SK-N-SH (cell line): ENCODE data around the gene HHIPL1. TPM values are rescaled to one million over a fixed set of nuclear protein-coding genes. Genes with fewer than 3 reads are reported as not detected.

Source experiments
- CTCF ChIA-PET: fragments of 300-600, 350-600 bp; formaldehyde crosslinking; extraction: SDS; loops from one replicate; lab custom pipeline; 2021; lab: Yijun Ruan, JAX
- POLR2A ChIA-PET: fragments of 350-600 bp; sonication (Branson Sonifier 250); formaldehyde crosslinking; extraction: SDS; loops from one replicate; lab custom pipeline; 2020; ENCODE audit warnings: antibody characterized with exemption, inconsistent platforms; lab: Yijun Ruan, JAX
- DNase-seq: peaks from one replicate; pipeline ENCODE4 v3.0.0; 2012
- H2AFZ ChIP-seq: fragments of 200-600 bp; sonication (generic); 2 replicates; pipeline ENCODE4 v1.8.1; 2016; ENCODE audit warnings: antibody characterized with exemption, mild to moderate bottlenecking, low read depth
- H3F3A ChIP-seq: fragments of 200-600 bp; sonication (generic); replicated peaks from 2 replicates; pipeline ENCODE3; 2016; ENCODE audit warnings: antibody characterized with exemption, mild to moderate bottlenecking; ENCODE audit not compliant: insufficient read depth
- H3K27ac ChIP-seq, 2 experiments: fragments of 200-500 bp in 1 of 2; fragments of 200-600 bp in 1 of 2; sonication (Bioruptor generic) in 1 of 2; sonication (generic), shearing (Covaris generic) in 1 of 2; 2 replicates each; pipeline versions ENCODE4 v1.5.1 to v1.6.1; 2014 to 2016; ENCODE audit warnings: low read depth in 2 of 2, inconsistent platforms in 1 of 2, low read length in 1 of 2, mild to moderate bottlenecking in 1 of 2, mixed read lengths in 1 of 2
- H3K27me3 ChIP-seq: fragments of 200-600 bp; sonication (generic), shearing (Covaris generic); 2 replicates; pipeline ENCODE4 v1.6.1; 2016; ENCODE audit warnings: mixed run types; ENCODE audit not compliant: insufficient read depth
- H3K36me3 ChIP-seq, 2 experiments: fragments of 200-500 bp in 1 of 2; fragments of 200-600 bp in 1 of 2; sonication (Bioruptor generic) in 1 of 2; sonication (generic) in 1 of 2; replicated peaks in 1 of 2; 2 replicates each; pipeline versions ENCODE3 to v1.5.1; 2014 to 2016; ENCODE audit warnings: low read length in 1 of 2, mild to moderate bottlenecking in 1 of 2; ENCODE audit not compliant: insufficient read depth in 2 of 2, control insufficient read depth in 1 of 2
- H3K4me1 ChIP-seq, 2 experiments: fragments of 200-500 bp in 1 of 2; fragments of 200-600 bp in 1 of 2; sonication (Bioruptor generic) in 1 of 2; sonication (generic), shearing (Covaris generic) in 1 of 2; 2 replicates each; pipeline versions ENCODE4 v1.5.1 to v1.6.1; 2014 to 2016; ENCODE audit warnings: low read depth in 1 of 2, low read length in 1 of 2, mixed run types in 1 of 2; ENCODE audit not compliant: insufficient read depth in 2 of 2, control insufficient read depth in 1 of 2
- H3K4me2 ChIP-seq: fragments of 200-600 bp; sonication (generic), shearing (Covaris generic); 2 replicates; pipeline ENCODE4 v1.6.1; 2017; ENCODE audit warnings: mixed run types
- H3K4me3 ChIP-seq, 2 experiments: fragments of 200-500 bp in 1 of 2; fragments of 200-600 bp in 1 of 2; sonication (Bioruptor generic) in 1 of 2; sonication (generic), shearing (Covaris generic) in 1 of 2; 2 replicates each; pipeline versions ENCODE4 v1.5.1 to v1.8.1; 2014 to 2016; ENCODE audit warnings: low read depth in 2 of 2, inconsistent platforms in 1 of 2, low read length in 1 of 2, mild to moderate bottlenecking in 1 of 2, mixed read lengths in 1 of 2, moderate library complexity in 1 of 2
- H3K79me2 ChIP-seq: fragments of 200-600 bp; sonication (generic); 2 replicates; pipeline ENCODE4 v1.8.1; 2017; ENCODE audit warnings: mild to moderate bottlenecking; ENCODE audit not compliant: insufficient read depth
- H3K9ac ChIP-seq: fragments of 200-600 bp; sonication (generic); 2 replicates; pipeline ENCODE4 v1.6.1; 2017; ENCODE audit warnings: mixed run types
- H3K9me2 ChIP-seq: fragments of 200-600 bp; sonication (generic); 2 replicates; pipeline ENCODE4 v1.6.1; 2017; ENCODE audit warnings: mixed run types
- H3K9me3 ChIP-seq: fragments of 200-600 bp; sonication (generic); 2 replicates; pipeline ENCODE4 v1.6.1; 2017; ENCODE audit warnings: mixed run types, mild to moderate bottlenecking, moderate library complexity
- H4K20me1 ChIP-seq: fragments of 200-600 bp; sonication (generic); 2 replicates; pipeline ENCODE4 v1.6.1; 2017; ENCODE audit warnings: mild to moderate bottlenecking, mixed run types; ENCODE audit not compliant: insufficient read depth
- CHD2 ChIP-seq: fragments of 150-350 bp; IDR thresholded peaks from 2 replicates; pipeline ENCODE4 v1.6.1; 2018; ENCODE audit warnings: low read length; ENCODE audit not compliant: partially characterized antibody
- CTCF ChIP-seq: fragments of 200-600 bp; sonication (generic); IDR thresholded peaks from 2 replicates; pipeline ENCODE4 v1.6.1; 2017; ENCODE audit warnings: antibody characterized with exemption, mild to moderate bottlenecking, moderate library complexity
- EP300 ChIP-seq, 2 experiments: IDR thresholded peaks; 2 replicates each; pipeline versions ENCODE4 v1.4.0 to v1.6.1; 2012; ENCODE audit warnings: borderline replicate concordance in 1 of 2, low read depth in 1 of 2, low read length in 1 of 2
- FOXJ3 ChIP-seq: sonication (generic); formaldehyde crosslinking; IDR thresholded peaks from 2 replicates; pipeline ENCODE4 v1.5.1; 2020; ENCODE audit warnings: mild to moderate bottlenecking, missing genetic modification reagents
- FOXM1 ChIP-seq: IDR thresholded peaks from 2 replicates; pipeline ENCODE4 v1.4.0; 2012; ENCODE audit warnings: low read depth, mild to moderate bottlenecking
- GATA2 ChIP-seq: sonication (generic); formaldehyde crosslinking; IDR thresholded peaks from 2 replicates; pipeline ENCODE4 v1.5.0; 2020; ENCODE audit warnings: mild to moderate bottlenecking, missing genetic modification reagents
- IRF3 ChIP-seq: fragments of 150-350 bp; IDR thresholded peaks from 2 replicates; pipeline ENCODE4 v1.6.1; 2016; ENCODE audit warnings: mild to moderate bottlenecking, low read depth, low read length
- JUND ChIP-seq: IDR thresholded peaks from 2 replicates; pipeline ENCODE4 v1.4.0; 2012
- MAX ChIP-seq: IDR thresholded peaks from 2 replicates; pipeline ENCODE4 v1.4.0; 2012; ENCODE audit warnings: low read depth
- MEF2A ChIP-seq: IDR thresholded peaks from 2 replicates; pipeline ENCODE4 v1.4.0; 2012; ENCODE audit warnings: low read depth, borderline replicate concordance
- PBX3 ChIP-seq: IDR thresholded peaks from 2 replicates; pipeline ENCODE4; 2012
- POLR2AphosphoS5 ChIP-seq: IDR thresholded peaks from 2 replicates; pipeline ENCODE4 v1.6.1; 2012; ENCODE audit warnings: low read depth, low read length
- RFX5 ChIP-seq: IDR thresholded peaks from 2 replicates; pipeline ENCODE4 v1.6.1; 2012; ENCODE audit warnings: mild to moderate bottlenecking, improper control_type of control experiment, low read length
- RXRA ChIP-seq: IDR thresholded peaks from 2 replicates; pipeline ENCODE4 v1.4.0; 2012; ENCODE audit warnings: low read depth, mild to moderate bottlenecking, borderline replicate concordance
- SMC3 ChIP-seq: IDR thresholded peaks from 2 replicates; pipeline ENCODE4 v1.6.1; 2012; ENCODE audit warnings: low read depth, low read length, improper control_type of control experiment
- TAF1 ChIP-seq: IDR thresholded peaks from 2 replicates; pipeline ENCODE4 v1.6.1; 2012; ENCODE audit warnings: low read depth, mild to moderate bottlenecking, low read length, moderate library complexity, borderline replicate concordance
- USF1 ChIP-seq: IDR thresholded peaks from 2 replicates; pipeline ENCODE4 v1.4.0; 2012; ENCODE audit warnings: low read depth, borderline replicate concordance
- ZBTB33 ChIP-seq: IDR thresholded peaks from 2 replicates; pipeline ENCODE4 v1.4.0; 2012; ENCODE audit warnings: low read depth, borderline replicate concordance
- WGBS: methylation state at CpG from one replicate; pipeline ENCODE4 v1.1.6; 2017; ENCODE audit warnings: low lambda C conversion rate; 5-methylcytosine and 5-hydroxymethylcytosine counted together
- polyA plus RNA-seq, 3 experiments: library from polyadenylated mRNA; depleted of rRNA; stranded (reverse); fragments of >200 nt; gene quantifications; 2 replicates each; pipeline ENCODE4 v1.2.3, GENCODE V29; 2012

HHIPL1 gene
- polyA plus RNA-seq, 1 of the 3 experiments (the other 2 are of a cell fraction): 0.02 TPM

- no peak for DNase-seq
- no peaks in the 10 kb centered on the region for H3K9me3 ChIP-seq
- no peak overlapping the region for H3K4me2 ChIP-seq
- no peak overlapping the region for H2AFZ ChIP-seq
- H3K36me3 ChIP-seq: no peaks in the 10 kb centered on the region
- TF ChIP-seq IRF3: no peak
- no peak for TF ChIP-seq EP300 (IDR thresholded peaks at IDR 0.05; ENCODE audit: borderline replicate concordance in 1 of 2, low read depth in 1 of 2, low read length in 1 of 2)
- no peak for TF ChIP-seq FOXJ3
- no peak for TF ChIP-seq USF1
- TF ChIP-seq ZBTB33: no peak
- no peak for TF ChIP-seq FOXM1
- no peak for TF ChIP-seq MEF2A
- TF ChIP-seq RFX5: no peak
- TF ChIP-seq MAX: no peak
- TF ChIP-seq CHD2: no peak
- no peak for TF ChIP-seq TAF1
- TF ChIP-seq RXRA: no peak
- TF ChIP-seq JUND: no peak
- no peak for TF ChIP-seq SMC3
- no peak for TF ChIP-seq GATA2
- no peak for TF ChIP-seq PBX3
- TF ChIP-seq CTCF: no peak
- TF ChIP-seq POLR2AphosphoS5: no peak
- no peaks in the 10 kb centered on the region for H4K20me1 ChIP-seq
- WGBS: 89% methylated on average over 11 of the region's 11 CpGs
- no peak overlapping the region for H3K9ac ChIP-seq
- ChIA-PET CTCF (interaction anchor here (0.9 to 3.1 kb wide), 3 partner anchors 10 to 213 kb away, joined by 3 to 18 read pairs (median 4); no protein-coding TSS in a partner anchor), POLR2A (no interaction called here)
- H3K4me3 ChIP-seq: no peak overlapping the region
- H3K27ac ChIP-seq: no peak overlapping the region
- peaks cover 3 to 7% of the 10 kb centered on the region in 2 experiments; a peak in 2 of 4 replicates for H3K4me1 ChIP-seq
- no peaks in the 10 kb centered on the region for H3K9me2 ChIP-seq
- H3K79me2 ChIP-seq: no peaks in the 10 kb centered on the region
- H3F3A ChIP-seq: no peaks in the 10 kb centered on the region
- 0 out of 2 replicates have a peak, but pooled peaks cover 7% of the 10 kb centered on the region for H3K27me3 ChIP-seq
Measured at GRCh38 chr14:99672506-99673304, 27.8 kb downstream of the HHIPL1 start.
